Neuron (in vitro differentiated cells): ENCODE results near the gene VOPP1.

Source experiments
- H2AFZ ChIP-seq: one replicate; pipeline ENCODE4 v1.6.1; 2013; ENCODE audit warnings: low read depth, mild to moderate bottlenecking, inconsistent platforms, low read length, moderate library complexity
- H3K27me3 ChIP-seq: one replicate; pipeline ENCODE4 v1.6.1; 2013; ENCODE audit warnings: low read length; ENCODE audit not compliant: insufficient read depth
- H3K36me3 ChIP-seq: one replicate; pipeline ENCODE4 v1.6.1; 2013; ENCODE audit warnings: low read length; ENCODE audit not compliant: insufficient read depth
- H3K4me1 ChIP-seq: one replicate; pipeline ENCODE4 v1.6.1; 2013; ENCODE audit warnings: low read length; ENCODE audit not compliant: insufficient read depth
- H3K4me3 ChIP-seq: 2 replicates; pipeline ENCODE4 v1.5.1; 2013; ENCODE audit warnings: mild to moderate bottlenecking, low read length, moderate library complexity
- H3K9me3 ChIP-seq: one replicate; pipeline ENCODE4 v1.6.1; 2013; ENCODE audit warnings: low read length

VOPP1 gene

DNA sequence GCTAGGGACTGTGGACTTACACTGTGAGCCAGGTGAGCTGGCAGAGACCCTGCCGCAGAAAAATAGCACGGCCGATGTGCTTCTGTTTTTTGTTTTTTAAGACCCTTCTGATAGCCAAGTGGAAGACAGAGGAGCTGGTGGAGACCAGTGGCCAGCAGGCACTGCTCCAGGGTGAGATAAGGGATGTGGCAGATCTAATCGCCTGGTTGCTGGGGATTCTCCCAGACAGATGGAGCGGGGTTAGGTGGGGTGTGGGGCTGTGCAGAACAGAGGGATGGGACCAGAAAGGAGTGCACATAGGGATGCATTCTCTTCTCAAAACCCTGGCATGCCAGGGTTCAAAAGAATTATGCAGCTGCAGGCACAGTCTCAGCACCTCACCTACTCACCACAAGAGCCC is 82.2 kb downstream of the VOPP1 start:
- H3K4me1 ChIP-seq, result peaks cover 11% of the 10 kb centered on the region
- H3K27me3 ChIP-seq, result no peaks in the 10 kb centered on the region
- H2AFZ ChIP-seq, result no peak overlapping the region
- no peaks in the 10 kb centered on the region for H3K9me3 ChIP-seq
- peaks cover 28% of the 10 kb centered on the region for H3K36me3 ChIP-seq
- no peak overlapping the region for H3K4me3 ChIP-seq

DNA sequence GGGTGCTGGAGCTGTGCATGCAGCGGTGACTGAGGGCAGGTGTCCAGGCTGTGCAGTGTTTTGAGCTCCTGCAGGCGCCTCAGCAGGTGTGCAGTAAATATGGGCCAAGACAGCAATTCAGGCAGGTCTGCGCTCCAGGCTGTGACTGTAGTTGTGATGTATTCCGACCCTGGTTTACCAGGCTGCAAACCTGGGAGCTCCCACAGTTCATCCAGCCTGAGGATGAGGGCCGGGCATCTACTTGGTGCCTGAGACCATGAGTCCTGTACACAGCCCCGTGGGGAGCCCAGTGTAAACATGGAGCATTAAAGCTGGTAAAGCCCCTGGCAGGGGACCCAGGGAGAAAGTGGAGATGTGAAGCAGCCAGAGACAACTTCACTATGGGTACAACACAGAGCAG is 82.8 kb downstream of the VOPP1 start:
- Histone ChIP-seq H3K9me3 (no peaks in the 10 kb centered on the region), H2AFZ (no peak overlapping the region), H3K4me1 (peaks cover 11% of the 10 kb centered on the region), H3K36me3 (peaks cover 28% of the 10 kb centered on the region), H3K4me3 (no peak overlapping the region), H3K27me3 (no peaks in the 10 kb centered on the region)

DNA sequence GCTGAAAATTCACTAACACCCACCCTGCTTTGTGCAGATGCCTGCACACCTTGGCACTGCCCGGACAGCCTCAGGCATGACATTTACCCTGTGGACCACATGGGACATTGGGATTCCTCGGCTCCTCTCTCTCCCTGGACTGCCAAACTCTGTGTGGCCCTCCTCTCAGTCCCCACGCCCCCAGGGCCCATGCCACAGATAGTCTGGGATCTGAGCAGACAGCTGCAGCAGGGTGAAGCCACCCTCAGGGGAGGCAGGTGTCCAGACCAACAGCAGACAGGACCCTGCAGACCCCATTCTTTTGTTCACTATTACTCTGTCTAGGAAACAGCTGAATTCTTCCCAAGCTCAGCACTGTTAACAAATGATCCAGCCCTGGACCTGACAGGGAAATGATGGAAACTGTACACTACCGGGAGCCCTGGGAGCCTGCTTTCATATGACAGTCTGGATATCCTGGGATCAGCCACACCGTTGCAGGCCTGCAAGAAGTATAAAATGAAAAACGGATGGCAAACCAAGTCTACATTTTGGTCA is 83.4 kb downstream of the VOPP1 start:
- Histone ChIP-seq H3K27me3 (no peaks in the 10 kb centered on the region), H2AFZ (no peak overlapping the region), H3K9me3 (no peaks in the 10 kb centered on the region), H3K4me1 (peaks cover 11% of the 10 kb centered on the region), H3K4me3 (no peak overlapping the region), H3K36me3 (peaks cover 31% of the 10 kb centered on the region)

DNA sequence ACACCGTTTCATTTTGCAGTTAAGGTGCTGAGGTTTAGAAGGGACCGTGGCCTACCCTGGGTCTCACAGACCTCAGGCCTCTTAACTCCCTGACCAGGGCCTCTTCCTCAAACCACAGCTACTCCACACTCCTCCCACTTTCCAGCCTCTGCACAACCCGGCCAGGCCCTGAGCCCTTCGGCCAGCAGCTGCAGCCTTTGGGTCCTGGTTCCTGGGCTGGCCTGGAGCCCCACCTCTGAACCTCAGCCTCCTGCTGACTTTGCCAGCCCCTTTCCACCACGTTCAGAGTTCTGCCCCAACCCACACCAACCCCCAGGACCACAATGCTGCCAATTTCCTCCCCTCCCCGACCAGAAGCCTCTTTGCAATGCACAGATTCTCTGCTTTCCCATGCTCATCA is 84.1 kb downstream of the VOPP1 start:
- Histone ChIP-seq H3K9me3 (no peaks in the 10 kb centered on the region), H3K27me3 (no peaks in the 10 kb centered on the region), H3K4me3 (no peak overlapping the region), H2AFZ (no peak overlapping the region), H3K4me1 (peaks cover 11% of the 10 kb centered on the region), H3K36me3 (peaks cover 31% of the 10 kb centered on the region)

DNA sequence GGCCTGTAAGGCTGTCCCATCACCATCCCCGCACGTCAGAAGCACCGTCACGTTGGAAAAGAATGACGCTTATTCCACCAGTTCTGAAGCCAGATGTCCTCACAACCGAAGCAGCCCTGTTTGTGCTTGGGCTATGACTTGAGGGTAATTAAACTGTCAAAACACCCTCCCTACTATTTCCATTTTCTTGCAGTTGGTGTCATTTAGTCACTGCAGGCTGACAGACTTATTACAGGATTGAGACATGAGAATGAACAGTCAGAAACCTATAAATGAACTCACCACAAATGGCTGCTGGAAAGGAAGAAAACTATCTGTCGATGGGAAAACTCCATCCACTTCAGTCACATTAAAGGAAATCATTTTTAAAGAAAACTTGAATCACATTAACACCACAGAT is 85.3 kb downstream of the VOPP1 start:
- H3K4me1 ChIP-seq, result peaks cover 7% of the 10 kb centered on the region
- H3K27me3 ChIP-seq, result no peaks in the 10 kb centered on the region
- H3K36me3 ChIP-seq, result peaks cover 27% of the 10 kb centered on the region

DNA sequence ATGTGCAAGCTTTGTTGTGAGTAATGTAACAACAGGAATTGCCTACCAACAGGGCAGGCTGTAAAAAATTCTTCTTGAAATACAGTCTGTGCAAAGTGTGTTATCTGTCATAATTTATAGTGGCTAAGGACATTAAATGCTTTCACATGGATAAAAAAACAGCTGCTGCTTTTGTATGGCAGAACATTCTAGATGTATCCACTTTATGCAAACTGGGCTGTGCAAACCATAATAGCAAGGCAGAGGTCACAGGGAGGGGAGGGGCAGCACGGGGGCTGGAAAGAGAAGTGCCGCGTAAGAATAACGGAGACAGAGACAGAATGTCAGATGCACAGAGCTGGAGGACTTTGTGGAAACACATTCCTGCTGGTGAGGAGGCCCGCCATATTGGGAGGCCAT is 86.1 kb downstream of the VOPP1 start:
- peaks cover 7% of the 10 kb centered on the region for H3K4me1 ChIP-seq
- no peaks in the 10 kb centered on the region for H3K9me3 ChIP-seq
- H3K4me3 ChIP-seq, result no peak overlapping the region
- H3K36me3 ChIP-seq, result peaks cover 23% of the 10 kb centered on the region
- H3K27me3 ChIP-seq, result no peaks in the 10 kb centered on the region
- H2AFZ ChIP-seq, result no peak overlapping the region

More for the DNA sequence above, 85.3 kb downstream of the VOPP1 start:
- H3K9me3 ChIP-seq, result no peaks in the 10 kb centered on the region
- no peak overlapping the region for H2AFZ ChIP-seq
- H3K4me3 ChIP-seq, result no peak overlapping the region

DNA sequence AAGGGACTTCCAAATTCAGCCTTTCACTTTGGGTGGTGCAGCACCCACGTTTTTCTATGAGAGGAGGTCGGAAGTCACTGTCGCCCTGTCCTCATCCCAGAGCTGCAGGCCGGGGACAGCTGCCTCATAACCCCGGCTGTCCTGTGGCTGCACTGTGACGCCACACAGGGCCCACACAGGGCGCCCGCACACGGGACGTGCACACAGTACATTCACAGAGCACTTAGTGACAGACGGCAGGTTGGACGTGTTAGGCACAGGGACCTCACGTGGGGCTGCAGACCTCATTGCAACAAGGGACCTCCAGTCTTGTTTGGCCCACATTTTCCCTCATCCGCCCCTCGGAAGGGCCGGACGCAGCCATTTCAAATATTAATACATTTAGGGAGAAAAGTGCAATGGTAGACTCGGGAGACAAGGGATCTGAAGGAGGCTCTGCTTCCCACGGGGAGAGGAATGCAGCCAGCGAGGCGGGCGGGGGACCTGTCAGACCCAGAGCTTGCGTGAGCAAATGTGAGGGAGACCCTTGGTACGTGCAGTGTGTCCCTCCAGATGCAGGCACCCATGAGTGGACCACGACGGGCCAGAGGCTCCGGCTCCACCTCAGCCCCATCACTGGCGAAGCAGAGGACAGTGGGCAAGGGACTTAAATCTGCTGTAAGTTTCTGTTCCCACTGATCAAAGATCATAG is 86.7 kb downstream of the VOPP1 start:
- H3K4me1 ChIP-seq, result peaks cover 7% of the 10 kb centered on the region
- no peaks in the 10 kb centered on the region for H3K9me3 ChIP-seq
- H3K36me3 ChIP-seq, result peaks cover 22% of the 10 kb centered on the region

DNA sequence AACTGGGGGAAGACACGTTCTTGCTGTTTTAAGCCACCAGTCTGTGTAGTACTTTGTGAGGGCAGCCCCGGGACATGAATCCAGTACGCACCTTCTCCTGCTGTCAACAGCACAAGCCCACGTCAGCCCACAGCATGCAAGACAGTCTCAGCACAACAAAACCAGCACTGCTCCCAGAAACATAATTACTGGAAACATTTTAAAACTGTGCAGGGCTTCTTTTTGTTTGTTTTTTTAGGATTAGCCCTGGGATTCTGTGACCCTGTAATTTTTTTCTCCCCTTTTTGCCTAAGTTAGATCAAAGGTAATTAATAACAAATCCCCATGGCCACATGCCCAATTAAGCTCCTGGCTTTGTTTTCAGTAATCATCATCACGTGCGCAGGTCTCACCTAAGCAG is 87.5 kb downstream of the VOPP1 start:
- Histone ChIP-seq H3K27me3 (no peaks in the 10 kb centered on the region), H3K4me3 (no peak overlapping the region), H2AFZ (no peak overlapping the region), H3K9me3 (no peaks in the 10 kb centered on the region), H3K36me3 (peaks cover 14% of the 10 kb centered on the region), H3K4me1 (peaks cover 7% of the 10 kb centered on the region)

More for the DNA sequence above, 86.7 kb downstream of the VOPP1 start:
- no peaks in the 10 kb centered on the region for H3K27me3 ChIP-seq
- H3K4me3 ChIP-seq, result no peak overlapping the region
- no peak overlapping the region for H2AFZ ChIP-seq

DNA sequence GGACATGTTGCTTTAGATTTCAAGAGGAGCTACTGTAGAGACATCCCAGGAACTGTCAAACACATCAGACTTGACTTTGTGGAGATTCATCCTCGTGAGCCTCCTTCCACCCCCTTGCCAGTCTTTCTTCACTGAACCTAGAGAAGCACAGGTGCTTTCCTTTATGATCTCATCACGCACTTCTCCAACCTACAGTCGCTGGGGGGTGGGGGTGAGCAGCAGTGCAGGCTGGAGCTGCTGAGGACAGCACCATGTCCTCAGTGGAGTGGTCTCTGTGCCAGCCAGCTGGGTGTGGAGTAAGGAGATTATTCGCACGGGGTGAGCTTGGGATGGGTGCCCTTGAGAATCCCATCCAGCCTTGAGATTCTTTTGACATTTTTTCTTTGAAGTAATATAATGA is 88.1 kb downstream of the VOPP1 start:
- no peaks in the 10 kb centered on the region for H3K27me3 ChIP-seq
- H3K4me1 ChIP-seq, result peaks cover 7% of the 10 kb centered on the region
- peaks cover 8% of the 10 kb centered on the region for H3K36me3 ChIP-seq
- H3K4me3 ChIP-seq, result no peak overlapping the region
- no peak overlapping the region for H2AFZ ChIP-seq
- H3K9me3 ChIP-seq, result no peaks in the 10 kb centered on the region

DNA sequence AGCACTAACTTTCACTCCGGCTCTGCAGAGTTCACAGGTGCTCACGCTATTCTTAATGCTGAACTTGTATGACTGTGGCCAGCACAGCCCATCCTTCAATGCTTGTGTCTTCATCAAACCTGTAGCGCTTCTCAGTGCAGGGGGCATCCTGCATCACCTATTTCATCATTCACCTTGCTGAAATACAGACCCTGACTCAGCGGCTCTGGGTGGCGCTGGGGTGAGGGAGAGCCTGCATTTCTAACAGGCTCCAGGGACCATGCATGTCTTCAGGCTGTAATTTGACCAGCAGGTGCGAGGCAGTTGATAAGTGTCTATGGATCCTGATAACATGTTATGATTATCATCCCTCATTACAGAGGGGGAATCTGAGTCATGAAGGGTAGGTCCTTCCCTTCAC is 89.3 kb downstream of the VOPP1 start:
- Histone ChIP-seq H3K4me1 (peaks cover 7% of the 10 kb centered on the region), H3K9me3 (no peaks in the 10 kb centered on the region), H3K4me3 (no peak overlapping the region), H3K27me3 (no peaks in the 10 kb centered on the region), H3K36me3 (peaks cover 3% of the 10 kb centered on the region), H2AFZ (no peak overlapping the region)

DNA sequence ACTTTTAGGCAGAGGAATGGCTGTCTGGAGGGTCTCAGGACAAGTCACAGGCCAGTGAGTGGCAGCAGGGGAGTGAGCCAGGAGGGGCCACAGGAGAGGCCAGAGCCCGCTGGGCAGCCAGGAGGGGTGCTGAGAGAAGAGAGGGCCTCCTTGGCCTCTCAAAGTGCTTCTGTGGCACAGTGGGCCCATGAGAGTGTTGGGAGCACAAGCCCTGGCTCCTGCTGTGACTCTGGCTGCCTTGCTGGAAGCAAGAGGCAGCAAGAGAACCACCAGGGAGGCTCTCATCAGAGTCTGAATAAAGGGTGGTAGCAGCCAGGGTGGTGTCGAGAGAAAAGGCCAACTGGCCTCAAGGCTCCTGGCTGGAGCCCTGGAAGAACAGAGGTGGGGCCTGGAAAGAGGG is 91.1 kb downstream of the VOPP1 start:
- peaks cover 7% of the 10 kb centered on the region for H3K36me3 ChIP-seq
- no peaks in the 10 kb centered on the region for H3K9me3 ChIP-seq
- no peak overlapping the region for H2AFZ ChIP-seq
- H3K27me3 ChIP-seq, result no peaks in the 10 kb centered on the region
- no peaks in the 10 kb centered on the region for H3K4me1 ChIP-seq
- H3K4me3 ChIP-seq, result no peak overlapping the region

DNA sequence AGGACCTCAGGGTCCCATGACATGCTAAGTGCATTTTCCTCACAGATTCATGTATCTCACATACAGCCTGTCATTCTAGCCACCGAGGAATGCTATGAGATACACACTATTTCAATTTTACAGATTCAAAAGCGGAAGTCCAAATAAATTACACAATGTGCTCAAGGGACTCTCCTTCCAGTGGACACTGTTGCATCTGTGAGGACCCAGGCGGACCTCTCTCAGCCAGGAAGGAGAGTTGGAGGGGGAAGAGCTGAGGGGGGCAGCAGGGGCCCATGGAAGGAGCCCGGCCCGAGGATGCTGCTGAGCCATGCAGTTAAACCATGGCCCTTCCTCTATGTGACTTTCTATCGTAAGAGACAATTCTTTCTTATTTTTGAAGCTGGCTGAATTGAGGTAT is 93.6 kb downstream of the VOPP1 start:
- Histone ChIP-seq H3K9me3 (no peaks in the 10 kb centered on the region), H3K4me3 (no peak overlapping the region), H3K27me3 (no peaks in the 10 kb centered on the region), H3K36me3 (peaks cover 7% of the 10 kb centered on the region), H3K4me1 (no peaks in the 10 kb centered on the region), H2AFZ (no peak overlapping the region)

DNA sequence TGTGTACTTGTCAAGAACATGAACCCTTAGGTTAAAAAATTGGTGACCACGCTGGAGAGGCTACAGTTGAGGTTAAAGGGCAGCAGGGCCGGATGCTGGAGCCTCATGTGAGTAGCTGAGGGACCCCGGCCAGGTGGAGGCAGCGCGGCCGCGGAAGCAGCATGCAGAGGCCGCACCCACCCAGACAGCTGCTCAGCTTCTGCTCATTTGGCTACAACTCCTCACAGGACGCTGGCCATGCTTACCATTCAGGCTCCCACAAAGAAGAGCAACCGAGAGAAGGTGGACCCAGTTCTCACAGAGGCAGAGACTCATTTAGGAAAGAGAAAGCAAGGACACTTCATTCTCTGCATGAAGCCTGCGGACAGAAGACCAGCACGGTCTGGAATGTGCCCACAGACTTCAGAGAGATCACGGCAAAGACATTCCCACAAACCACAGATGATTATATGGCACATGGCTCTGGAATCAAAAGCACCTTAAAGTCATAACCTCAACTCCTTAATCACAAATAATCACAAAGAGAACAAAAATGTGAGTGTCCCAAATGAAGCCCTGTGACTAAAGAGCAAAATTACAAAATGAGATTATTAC is 94.4 kb downstream of the VOPP1 start:
- Histone ChIP-seq H3K27me3 (no peaks in the 10 kb centered on the region), H3K4me3 (no peak overlapping the region), H3K9me3 (no peaks in the 10 kb centered on the region), H3K36me3 (peaks cover 7% of the 10 kb centered on the region), H3K4me1 (no peaks in the 10 kb centered on the region), H2AFZ (no peak overlapping the region)
